HepG2 (cell line): Measurements from ENCODE around the gene TPGS1. TPM values are rescaled to one million over a fixed set of nuclear protein-coding genes. Genes with fewer than 3 reads are reported as not detected.

Source experiments
- ARID4A ChIP-seq: sonication (generic); formaldehyde crosslinking; IDR thresholded peaks from 2 replicates; pipeline ENCODE4 v1.5.0; 2020; ENCODE audit warnings: mild to moderate bottlenecking, missing genetic modification reagents, borderline replicate concordance
- ARNT ChIP-seq: fragments of 450-650 bp; IDR thresholded peaks from 2 replicates; pipeline ENCODE4 v1.6.1; 2017
- ATRX ChIP-seq: sonication (generic); formaldehyde crosslinking; IDR thresholded peaks from 2 replicates; pipeline ENCODE4 v1.4.0; 2020; ENCODE audit warnings: missing genetic modification reagents, borderline replicate concordance
- ESRRA ChIP-seq: sonication (generic); formaldehyde crosslinking; IDR thresholded peaks from 2 replicates; pipeline ENCODE4 v1.5.1; 2020; ENCODE audit warnings: mild to moderate bottlenecking, low read depth, missing genetic modification reagents
- FIP1L1 ChIP-seq: fragments of 200-400 bp; formaldehyde crosslinking; IDR thresholded peaks from 2 replicates; pipeline ENCODE4 v1.6.1; 2018; ENCODE audit warnings: low read depth, mild to moderate bottlenecking, low read length, moderate library complexity, borderline replicate concordance; ENCODE audit not compliant: insufficient read depth
- HES4 ChIP-seq: sonication (generic); formaldehyde crosslinking; IDR thresholded peaks from 2 replicates; pipeline ENCODE4 v1.9.0; 2021; ENCODE audit warnings: mild to moderate bottlenecking, missing genetic modification reagents, borderline replicate concordance
- HNF1B ChIP-seq: sonication (generic); formaldehyde crosslinking; IDR thresholded peaks from 2 replicates; pipeline ENCODE4 v1.5.1; 2020; ENCODE audit warnings: mild to moderate bottlenecking, moderate library complexity, missing genetic modification reagents
- KLF6 ChIP-seq: IDR thresholded peaks from 2 replicates; pipeline ENCODE4 v1.8.0; 2016; ENCODE audit warnings: missing biosample characterization, missing genetic modification reagents
- RNF219 ChIP-seq: sonication (generic); formaldehyde crosslinking; IDR thresholded peaks from 2 replicates; pipeline ENCODE4 v1.5.0; 2020; ENCODE audit warnings: mild to moderate bottlenecking, missing genetic modification reagents
- SMAD9 ChIP-seq: sonication (generic); formaldehyde crosslinking; IDR thresholded peaks from 2 replicates; pipeline ENCODE4 v1.5.1; 2020; ENCODE audit warnings: mild to moderate bottlenecking, missing genetic modification reagents
- TFDP1 ChIP-seq: IDR thresholded peaks from 2 replicates; pipeline ENCODE4 v1.6.1; 2016; ENCODE audit warnings: missing compliant biosample characterization, missing genetic modification reagents, borderline replicate concordance
- ZBTB26 ChIP-seq: IDR thresholded peaks from 2 replicates; pipeline ENCODE4 v1.6.1; 2016; ENCODE audit warnings: missing compliant biosample characterization, missing genetic modification reagents, borderline replicate concordance
- ZNF432 ChIP-seq: sonication (generic); formaldehyde crosslinking; IDR thresholded peaks from 2 replicates; pipeline ENCODE4 v1.5.0; 2020; ENCODE audit warnings: missing genetic modification reagents, mild to moderate bottlenecking, borderline replicate concordance
- ZNF619 ChIP-seq: sonication (generic); formaldehyde crosslinking; IDR thresholded peaks from 2 replicates; pipeline ENCODE4 v1.4.0; 2020; ENCODE audit warnings: mild to moderate bottlenecking, missing genetic modification reagents
- ZSCAN5A ChIP-seq: sonication (generic); formaldehyde crosslinking; IDR thresholded peaks from 2 replicates; pipeline ENCODE4 v1.8.0; 2022; ENCODE audit warnings: mild to moderate bottlenecking, missing genetic modification reagents, borderline replicate concordance
- polyA plus RNA-seq, 8 experiments: library from polyadenylated mRNA; depleted of rRNA in 3 of 8; stranded (reverse) in 7 of 8; unstranded in 1 of 8; fragments of >200 nt; fragmentation: Illumina TruSeq in 4 of 8; extraction: Trizol in 4 of 8; gene quantifications; 2 replicates each; pipeline versions ENCODE4 v1.2.1 to v1.2.3, GENCODE V29; 2011 to 2016; ENCODE audit warnings: low read depth in 4 of 8, missing spikeins in 1 of 8, mixed read lengths in 1 of 8; ENCODE audit not compliant: insufficient read depth in 1 of 8
- total RNA-seq, 5 experiments: library from RNA; depleted of rRNA; stranded (reverse); fragments of >200 nt; fragmentation: Illumina TruSeq; extraction: Trizol; gene quantifications; 2 replicates each; pipeline ENCODE4 v1.2.3, GENCODE V29; 2016; ENCODE audit warnings: low read depth in 1 of 5

Gene TPGS1
- total and polyA plus RNA-seq, 2 of the 13 experiments (the other 11 are each of a cell fraction or from before 2014, with no cell fraction given) = 1.1 to 6.2 TPM

- peak; percentile 68 for TF ChIP-seq HNF1B (CRISPR knock-in tag)
- no peak for TF ChIP-seq SMAD9 (CRISPR knock-in tag)
- TF ChIP-seq ARNT = no peak
- 0 out of 2 replicates have a peak, but pooled peaks have one; percentile 33 for TF ChIP-seq ZSCAN5A (CRISPR knock-in tag)
- TF ChIP-seq ARID4A = peak; percentile 82
- no peak for TF ChIP-seq KLF6 (CRISPR knock-in tag)
- TF ChIP-seq FIP1L1 = no peak
- TF ChIP-seq ZBTB26 = no peak; the same call in 1 of the 2 replicates
- peak; percentile 7; the same call in 1 of the 2 replicates for TF ChIP-seq HES4 (CRISPR knock-in tag)
- no peak for TF ChIP-seq RNF219 (CRISPR knock-in tag)
- TF ChIP-seq ESRRA (CRISPR knock-in tag) = no peak
- no peak for TF ChIP-seq ZNF619 (CRISPR knock-in tag)
- no peak for TF ChIP-seq ZNF432 (CRISPR knock-in tag)
- TF ChIP-seq ATRX (CRISPR knock-in tag) = no peak
- TF ChIP-seq TFDP1 = 0 out of 2 replicates have a peak, but pooled peaks have one; percentile 25
Measured at GRCh38 chr19:507286-508203, at the start of gene TPGS1 (continued).
